GM12878 (cell line): Measurements from ENCODE around the gene MMP13. TPM values are rescaled to one million over a fixed set of nuclear protein-coding genes. Genes with fewer than 3 reads are reported as not detected.

ENCODE experiments used
- ATF3 ChIP-seq: IDR thresholded peaks from 2 replicates; pipeline ENCODE4 v1.6.1; 2011; ENCODE audit warnings: low read depth, mild to moderate bottlenecking, low read length, moderate library complexity, borderline replicate concordance; ENCODE audit errors: extremely low read depth
- CBFB ChIP-seq: IDR thresholded peaks from 2 replicates; pipeline ENCODE4 v1.6.1; 2016; ENCODE audit warnings: antibody characterized with exemption, low read depth
- CHD2 ChIP-seq: IDR thresholded peaks from 2 replicates; pipeline ENCODE4 v1.6.1; 2011; ENCODE audit warnings: low read depth, low read length, improper control_type of control experiment, borderline replicate concordance
- E4F1 ChIP-seq: fragments of 450-650 bp; IDR thresholded peaks from 2 replicates; pipeline ENCODE4 v1.6.1; 2018; ENCODE audit warnings: borderline replicate concordance, mild to moderate bottlenecking; ENCODE audit not compliant: partially characterized antibody
- EGR1 ChIP-seq, 2 experiments: IDR thresholded peaks; 1 replicate in 1 of 2; 2 replicates in 1 of 2; pipeline ENCODE4 v1.6.1; 2011 to 2012; ENCODE audit warnings: low read depth in 2 of 2, low read length in 2 of 2, borderline replicate concordance in 1 of 2, mild to moderate bottlenecking in 1 of 2, moderate library complexity in 1 of 2
- GATAD2B ChIP-seq: fragments of 450-650 bp; conservative IDR thresholded peaks from 2 replicates; pipeline ENCODE4 v1.6.1; 2017; ENCODE audit warnings: low read depth, mild to moderate bottlenecking, moderate library complexity
- JUNB ChIP-seq: IDR thresholded peaks from 2 replicates; pipeline ENCODE4 v1.6.1; 2016; ENCODE audit warnings: antibody characterized with exemption, mild to moderate bottlenecking
- KDM1A ChIP-seq: fragments of 200-600 bp; sonication (generic); IDR thresholded peaks from 2 replicates; pipeline ENCODE4 v1.6.1; 2016; ENCODE audit warnings: borderline replicate concordance
- NFIC ChIP-seq: IDR thresholded peaks from 2 replicates; pipeline ENCODE4 v1.6.1; 2012; ENCODE audit warnings: low read depth, mild to moderate bottlenecking, inconsistent platforms, low read length, moderate library complexity
- NFYA ChIP-seq: IDR thresholded peaks from 2 replicates; pipeline ENCODE4 v1.6.1; 2011; ENCODE audit warnings: low read depth, mild to moderate bottlenecking, low read length, improper control_type of control experiment, borderline replicate concordance
- NR2C1 ChIP-seq: fragments of 450-650 bp; IDR thresholded peaks from 2 replicates; pipeline ENCODE4 v1.6.1; 2017; ENCODE audit warnings: antibody characterized with exemption, mild to moderate bottlenecking, moderate library complexity
- PKNOX1 ChIP-seq: fragments of 450-650 bp; IDR thresholded peaks from 2 replicates; pipeline ENCODE4 v1.6.1; 2016; ENCODE audit warnings: mild to moderate bottlenecking
- PML ChIP-seq: IDR thresholded peaks from 2 replicates; pipeline ENCODE4 v1.6.1; 2012; ENCODE audit warnings: low read length, inconsistent platforms
- REST ChIP-seq: IDR thresholded peaks from 2 replicates; pipeline ENCODE4 v1.6.1; 2012; ENCODE audit warnings: mild to moderate bottlenecking, low read depth, low read length
- RFX5 ChIP-seq: IDR thresholded peaks from 2 replicates; pipeline ENCODE4 v1.6.1; 2011; ENCODE audit warnings: low read depth, low read length, improper control_type of control experiment
- SMAD5 ChIP-seq: IDR thresholded peaks from 2 replicates; pipeline ENCODE4 v1.6.1; 2016; ENCODE audit warnings: antibody characterized with exemption, low read depth
- SMC3 ChIP-seq: IDR thresholded peaks from 2 replicates; pipeline ENCODE4 v1.6.1; 2011; ENCODE audit warnings: low read length, improper control_type of control experiment, borderline replicate concordance
- SP1 ChIP-seq: IDR thresholded peaks from one replicate; pipeline ENCODE4 v1.6.1; 2011; ENCODE audit warnings: low read depth, low read length
- SRF ChIP-seq, 2 experiments: IDR thresholded peaks; 2 replicates each; pipeline ENCODE4 v1.6.1; 2011; ENCODE audit warnings: low read depth in 2 of 2, low read length in 2 of 2, mild to moderate bottlenecking in 1 of 2, moderate library complexity in 1 of 2
- ZBED1 ChIP-seq: IDR thresholded peaks from 2 replicates; pipeline ENCODE4 v1.6.1; 2016; ENCODE audit warnings: borderline replicate concordance
- ZNF217 ChIP-seq: fragments of 450-650 bp; IDR thresholded peaks from 2 replicates; pipeline ENCODE4 v1.6.1; 2017; ENCODE audit warnings: antibody characterized with exemption, mild to moderate bottlenecking
- ZNF24 ChIP-seq: fragments of 450-650 bp; IDR thresholded peaks from 2 replicates; pipeline ENCODE4 v1.6.1; 2017; ENCODE audit warnings: antibody characterized with exemption, mild to moderate bottlenecking
- ZNF274 ChIP-seq: IDR thresholded peaks from one replicate; pipeline ENCODE4 v1.8.0; 2011; ENCODE audit not compliant: insufficient read length, insufficient read depth
- ZNF384 ChIP-seq: IDR thresholded peaks from 2 replicates; pipeline ENCODE4 v1.6.1; 2012; ENCODE audit warnings: low read depth, mild to moderate bottlenecking, low read length, improper control_type of control experiment, borderline replicate concordance
- polyA plus RNA-seq, 11 experiments: library from polyadenylated mRNA; depleted of rRNA in 4 of 11; unstranded in 6 of 11; stranded (reverse) in 5 of 11; fragments of >200 nt; fragmentation: Nextera tagmentation in 4 of 11; fragmentation: Illumina TruSeq in 1 of 11; extraction: Ambion mirVana in 4 of 11; extraction: Trizol in 1 of 11; gene quantifications; 1 replicate in 1 of 11; 2 replicates in 10 of 11; pipeline versions ENCODE4 v1.2.1 to v1.2.3, GENCODE V29; 2011 to 2016; ENCODE audit warnings: inconsistent platforms in 2 of 11, missing spikeins in 2 of 11, low read depth in 1 of 11
- total RNA-seq, 4 experiments: library from RNA; depleted of rRNA in 3 of 4; stranded (reverse); fragments of >200 nt in 3 of 4; fragmentation: Illumina TruSeq in 1 of 4; extraction: Trizol in 1 of 4; gene quantifications; 2 replicates each; pipeline versions ENCODE4 v1.2.1 to v1.2.3, GENCODE V29; 2013 to 2021

Gene MMP13
- total and polyA plus RNA-seq, 10 of the 15 experiments (the other 5 are each of a cell fraction or from before 2014, with no cell fraction given): 0.05 TPM; not detected in 9

GRCh38 chr11:102936864-102937509, 18.5 kb downstream of the MMP13 start (continued):
- TF ChIP-seq SMC3: no peak
- TF ChIP-seq SMAD5: no peak
- no peak for TF ChIP-seq NFYA
- TF ChIP-seq ZNF274: no peak
- TF ChIP-seq EGR1 (IDR thresholded peaks at IDR 0.05; ENCODE audit: borderline replicate concordance in 1 of 2, low read depth in 2 of 2, low read length in 2 of 2): no peak
- TF ChIP-seq ZNF384: no peak
- TF ChIP-seq ZNF217: peak; percentile 96
- no peak for TF ChIP-seq SP1
- no peak for TF ChIP-seq SRF (IDR thresholded peaks at IDR 0.05; ENCODE audit: low read depth in 2 of 2, low read length in 2 of 2)
- TF ChIP-seq ZBED1: no peak
- no peak for TF ChIP-seq ZNF24
- TF ChIP-seq CHD2: no peak; the same call in 1 of the 2 replicates
- TF ChIP-seq PML: no peak
- no peak for TF ChIP-seq REST
- TF ChIP-seq PKNOX1: no peak
- TF ChIP-seq ATF3: no peak
- TF ChIP-seq NR2C1: no peak
- TF ChIP-seq KDM1A: no peak
- TF ChIP-seq GATAD2B: no peak
- no peak for TF ChIP-seq E4F1
- TF ChIP-seq NFIC: no peak
- no peak for TF ChIP-seq CBFB
- TF ChIP-seq RFX5: no peak
- TF ChIP-seq JUNB: no peak
